H1 (cell line): Measurements from ENCODE around the gene RERE. TPM values are rescaled to one million over a fixed set of nuclear protein-coding genes. Genes with fewer than 3 reads are reported as not detected.

Experiments
- CTCF ChIA-PET: fragments of 300-600 bp; sonication (Branson Sonifier 250); formaldehyde crosslinking; loops from one replicate; lab custom pipeline; 2021; ENCODE audit not compliant: partially characterized antibody; lab: Charles Lee
- POLR2A ChIA-PET: fragments of 300-600 bp; sonication (Branson Sonifier 250); formaldehyde crosslinking; loops from one replicate; lab custom pipeline; 2021; ENCODE audit warnings: inconsistent platforms; ENCODE audit not compliant: partially characterized antibody; lab: Charles Lee
- DNase-seq, 2 experiments: peaks; one replicate each; pipeline versions ENCODE4 v3.0.0 to v3.0.0-alpha.2; 2010 to 2022; ENCODE audit warnings: low spot score in 2 of 2, low read depth in 1 of 2, mixed read lengths in 1 of 2
- FAIRE-seq: peaks from 2 replicates; lab custom pipeline; 2011; peaks lifted over from hg19 to GRCh38; lab: Jason Lieb, UNC
- H2AFZ ChIP-seq: 2 replicates; pipeline ENCODE4 v1.8.1; 2012; ENCODE audit warnings: low read length, inconsistent platforms
- H2AK5ac ChIP-seq: 2 replicates; pipeline ENCODE4 v1.6.1; 2013; ENCODE audit warnings: low read depth, low read length
- H2BK120ac ChIP-seq: replicated peaks from 2 replicates; pipeline ENCODE3; 2013; ENCODE audit warnings: low read depth, low read length, inconsistent platforms
- H2BK12ac ChIP-seq: 2 replicates; pipeline ENCODE4 v1.6.1; 2013; ENCODE audit warnings: low read depth, low read length
- H2BK15ac ChIP-seq: 2 replicates; pipeline ENCODE4 v1.6.1; 2013; ENCODE audit warnings: low read length
- H2BK20ac ChIP-seq: 2 replicates; pipeline ENCODE4 v1.6.1; 2013; ENCODE audit warnings: low read length
- H2BK5ac ChIP-seq: 2 replicates; pipeline ENCODE4 v1.6.1; 2013; ENCODE audit warnings: low read depth, low read length
- H3K14ac ChIP-seq: 2 replicates; pipeline ENCODE4 v1.6.1; 2013; ENCODE audit warnings: inconsistent platforms; ENCODE audit not compliant: insufficient read length
- H3K18ac ChIP-seq: 2 replicates; pipeline ENCODE4 v1.6.1; 2013; ENCODE audit warnings: low read length; ENCODE audit errors: extremely low read depth
- H3K23ac ChIP-seq: 2 replicates; pipeline ENCODE4 v1.6.1; 2013; ENCODE audit warnings: inconsistent platforms; ENCODE audit not compliant: insufficient read length
- H3K23me2 ChIP-seq: 2 replicates; pipeline ENCODE4 v1.6.1; 2013; ENCODE audit warnings: low read depth, low read length
- H3K27ac ChIP-seq: 2 replicates; pipeline ENCODE4 v1.6.1; 2011; ENCODE audit warnings: low read depth, low read length, inconsistent platforms
- H3K27me3 ChIP-seq, 4 experiments: replicated peaks in 1 of 4; 1 replicate in 1 of 4; 2 replicates in 3 of 4; pipeline versions ENCODE4 v1.6.1 to v1.8.1; 2011 to 2013; ENCODE audit warnings: low read length in 3 of 4, mild to moderate bottlenecking in 3 of 4, inconsistent platforms in 2 of 4, mixed read lengths in 2 of 4, moderate library complexity in 1 of 4; ENCODE audit not compliant: control insufficient read depth in 3 of 4, insufficient read depth in 3 of 4; ENCODE audit errors: extremely low read depth in 1 of 4
- H3K36me3 ChIP-seq, 4 experiments: 2 replicates each; pipeline versions ENCODE4 v1.6.1 to v1.8.1; 2011 to 2013; ENCODE audit warnings: mild to moderate bottlenecking in 4 of 4, low read length in 3 of 4, moderate library complexity in 2 of 4, control low read depth in 1 of 4, inconsistent platforms in 1 of 4; ENCODE audit not compliant: insufficient read depth in 4 of 4, control insufficient read depth in 2 of 4
- H3K4ac ChIP-seq: replicated peaks from 2 replicates; pipeline ENCODE3; 2013; ENCODE audit warnings: low read length, low read depth, mixed read lengths, inconsistent platforms; ENCODE audit not compliant: insufficient read length
- H3K4me1 ChIP-seq, 4 experiments: replicated peaks in 1 of 4; 1 replicate in 1 of 4; 2 replicates in 3 of 4; pipeline versions ENCODE4 v1.6.1 to v1.8.1; 2011 to 2013; ENCODE audit warnings: low read length in 3 of 4, inconsistent platforms in 2 of 4, mixed read lengths in 1 of 4; ENCODE audit not compliant: insufficient read depth in 4 of 4, control insufficient read depth in 3 of 4
- H3K4me2 ChIP-seq, 2 experiments: 2 replicates each; pipeline versions ENCODE4 v1.6.1 to v1.8.1; 2011 to 2013; ENCODE audit warnings: low read depth in 2 of 2, low read length in 2 of 2, control low read depth in 1 of 2, inconsistent platforms in 1 of 2, mild to moderate bottlenecking in 1 of 2; ENCODE audit not compliant: insufficient read depth in 1 of 2
- H3K4me3 ChIP-seq, 4 experiments: fragments of 200-600, 300-600 bp in 1 of 4; sonication (generic), shearing (Covaris generic), sonication (Bioruptor Twin) in 1 of 4; 2 replicates each; pipeline versions ENCODE4 v1.5.1 to v1.8.1; 2011 to 2016; ENCODE audit warnings: low read length in 4 of 4, low read depth in 3 of 4, control low read depth in 2 of 4, inconsistent platforms in 2 of 4, mild to moderate bottlenecking in 2 of 4, mixed read lengths in 1 of 4, moderate library complexity in 1 of 4; ENCODE audit not compliant: insufficient read depth in 2 of 4; ENCODE audit errors: extremely low read depth in 1 of 4
- H3K56ac ChIP-seq: replicated peaks from 2 replicates; pipeline ENCODE3; 2013; ENCODE audit warnings: low read depth, mild to moderate bottlenecking, mixed read lengths, low read length, inconsistent platforms; ENCODE audit not compliant: insufficient read length
- H3K79me1 ChIP-seq: 2 replicates; pipeline ENCODE4 v1.6.1; 2013; ENCODE audit warnings: low read depth, low read length, control low read depth
- H3K79me2 ChIP-seq, 2 experiments: 2 replicates each; pipeline versions ENCODE4 v1.6.1 to v1.8.1; 2012 to 2013; ENCODE audit warnings: low read length in 2 of 2, mild to moderate bottlenecking in 2 of 2, inconsistent platforms in 1 of 2; ENCODE audit not compliant: insufficient read depth in 2 of 2, control insufficient read depth in 1 of 2
- H3K9ac ChIP-seq, 4 experiments: replicated peaks in 1 of 4; 1 replicate in 1 of 4; 2 replicates in 3 of 4; pipeline versions ENCODE4 v1.6.1 to v1.8.1; 2011 to 2013; ENCODE audit warnings: low read depth in 3 of 4, low read length in 3 of 4, control low read depth in 2 of 4, mild to moderate bottlenecking in 2 of 4, moderate library complexity in 2 of 4, inconsistent platforms in 1 of 4; ENCODE audit errors: extremely low read depth in 1 of 4
- H3K9me3 ChIP-seq, 2 experiments: 2 replicates each; pipeline versions ENCODE4 v1.6.1 to v1.8.1; 2012 to 2013; ENCODE audit warnings: mild to moderate bottlenecking in 2 of 2, moderate library complexity in 2 of 2, control low read depth in 1 of 2, inconsistent platforms in 1 of 2, low read depth in 1 of 2, low read length in 1 of 2, mixed read lengths in 1 of 2; ENCODE audit not compliant: insufficient read depth in 2 of 2
- H4K20me1 ChIP-seq, 2 experiments: replicated peaks in 1 of 2; 2 replicates each; pipeline versions ENCODE3 to v1.8.1; 2011 to 2013; ENCODE audit warnings: inconsistent platforms in 2 of 2, low read length in 2 of 2, mild to moderate bottlenecking in 1 of 2; ENCODE audit not compliant: insufficient read depth in 2 of 2, control insufficient read depth in 1 of 2
- H4K5ac ChIP-seq: 2 replicates; pipeline ENCODE4 v1.6.1; 2013; ENCODE audit warnings: low read length, low read depth, mixed read lengths, inconsistent platforms; ENCODE audit not compliant: insufficient read length
- H4K8ac ChIP-seq: 2 replicates; pipeline ENCODE4 v1.8.0; 2013; ENCODE audit warnings: mild to moderate bottlenecking, moderate library complexity, low read length, inconsistent platforms; ENCODE audit not compliant: insufficient read depth; ENCODE audit errors: extremely low read depth
- H4K91ac ChIP-seq: replicated peaks from 2 replicates; pipeline ENCODE3; 2013; ENCODE audit warnings: low read length, mixed read lengths, inconsistent platforms; ENCODE audit not compliant: insufficient read length
- ASH2L ChIP-seq: fragments of 200-600, 300-600 bp; sonication (generic); IDR thresholded peaks from one replicate; pipeline ENCODE4 v1.7.1; 2017; ENCODE audit warnings: low read length
- CHD2 ChIP-seq: IDR thresholded peaks from 2 replicates; pipeline ENCODE4 v1.6.1; 2012; ENCODE audit warnings: low read length, improper control_type of control experiment
- RBBP5 ChIP-seq: IDR thresholded peaks from 2 replicates; pipeline ENCODE4 v1.7.1; 2012; ENCODE audit warnings: low read depth, mild to moderate bottlenecking, inconsistent platforms, low read length, moderate library complexity, borderline replicate concordance
- RFX5 ChIP-seq: IDR thresholded peaks from 2 replicates; pipeline ENCODE4 v1.6.1; 2011; ENCODE audit warnings: low read depth, low read length, improper control_type of control experiment, borderline replicate concordance
- SRF ChIP-seq: IDR thresholded peaks from 2 replicates; pipeline ENCODE4 v1.6.1; 2011; ENCODE audit warnings: mild to moderate bottlenecking, low read depth, low read length, moderate library complexity
- WGBS, 2 experiments: shearing (Covaris generic) in 1 of 2; methylation state at CpG; one replicate each; pipeline versions ENCODE4 v1.1.6 to v1.1.7; 2013 to 2015; ENCODE audit warnings: low lambda C conversion rate in 2 of 2, mixed read lengths in 2 of 2, inconsistent platforms in 1 of 2, low coverage in 1 of 2, missing lambda C conversion rate in 1 of 2; ENCODE audit not compliant: insufficient replicate concordance in 2 of 2, insufficient coverage in 1 of 2, insufficient read length in 1 of 2; ENCODE audit errors: extremely low coverage in 1 of 2, missing lambda C conversion rate in 1 of 2; 5-methylcytosine and 5-hydroxymethylcytosine counted together
- polyA plus RNA-seq, 7 experiments: library from polyadenylated mRNA; depleted of rRNA in 3 of 7; stranded (reverse) in 5 of 7; unstranded in 2 of 7; fragments of >200 nt in 5 of 7; fragments of 200-250 nt in 2 of 7; gene quantifications; 1 replicate in 5 of 7; 2 replicates in 1 of 7; 4 replicates in 1 of 7; pipeline versions ENCODE4 v1.2.1 to v1.2.3, GENCODE V29; 2011 to 2013; ENCODE audit warnings: missing spikeins in 2 of 7, mixed read lengths in 2 of 7
- total RNA-seq: library from RNA; stranded (reverse); fragmentation: NEBNext Ultra II Directional; extraction: Animal tissue kit (Norgen Biotek cat#: 25700); gene quantifications from 2 replicates; pipeline ENCODE4 v1.2.1, GENCODE V29; 2021
- TF ChIP-seq, protein P1 (sequence below): IDR thresholded peaks from 2 replicates; pipeline ENCODE4 v1.6.1; 2012; ENCODE audit warnings: inconsistent platforms

RERE gene
- total and polyA plus RNA-seq, 2 of the 8 experiments (the other 6 are each of a cell fraction or from before 2014, with no cell fraction given), result 15.3 to 142 TPM

DNA sequence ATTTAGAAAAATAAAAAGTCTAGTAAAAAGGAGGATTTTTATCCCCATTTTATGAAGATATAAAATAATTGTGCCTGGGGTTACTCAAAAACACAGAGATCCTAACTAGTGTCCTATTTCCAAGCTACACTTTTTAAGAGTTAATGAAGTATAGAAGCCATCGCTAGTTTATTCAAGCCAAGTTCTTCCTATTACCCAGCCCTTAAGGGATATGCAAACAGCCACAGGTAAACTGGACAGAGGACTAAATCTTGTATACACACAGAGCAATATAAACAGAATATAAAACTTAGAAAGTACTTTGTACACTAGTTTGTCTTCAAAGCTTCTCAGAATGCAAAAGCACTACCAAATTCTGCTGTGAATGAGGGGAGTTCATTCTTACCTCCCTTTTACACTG lies 111.1 kb downstream of the RERE start:
- ChIA-PET CTCF (interaction anchor here (1.1 to 6.2 kb wide), 6 partner anchors 13 to 297 kb away, joined by 3 to 33 read pairs (median 4); no protein-coding TSS in a partner anchor), POLR2A (interaction anchor here (0.6 to 1.2 kb wide), 4 partner anchors 10 to 103 kb away, joined by 3 to 4 read pairs (median 3); no protein-coding TSS in a partner anchor)
- no peak overlapping the region for H2BK5ac ChIP-seq
- no peak for TF ChIP-seq RBBP5
- TF ChIP-seq SRF, result no peak
- TF ChIP-seq CHD2, result no peak
- no peak for TF ChIP-seq ASH2L
- no peak for TF ChIP-seq RFX5
- TF ChIP-seq, protein P1, sequence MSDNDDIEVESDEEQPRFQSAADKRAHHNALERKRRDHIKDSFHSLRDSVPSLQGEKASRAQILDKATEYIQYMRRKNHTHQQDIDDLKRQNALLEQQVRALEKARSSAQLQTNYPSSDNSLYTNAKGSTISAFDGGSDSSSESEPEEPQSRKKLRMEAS, result no peak
- no peak overlapping the region for H3K14ac ChIP-seq
- peaks cover 0 to 20% (median 12%) of the 10 kb centered on the region in 4 experiments; a peak in 5 of 7 replicates for H3K4me1 ChIP-seq
- H3K23me2 ChIP-seq, result peaks cover 3% of the 10 kb centered on the region
- H3K27me3 ChIP-seq, result no peaks in the 10 kb centered on the region
- no peak overlapping the region for H2AFZ ChIP-seq
- DNase-seq (no peak), FAIRE-seq (no peak)
- H3K4me3 ChIP-seq, result no peak overlapping the region
- H2BK12ac ChIP-seq, result no peak overlapping the region
- H3K9ac ChIP-seq, result no peak overlapping the region
- no peak overlapping the region for H2BK120ac ChIP-seq
- peaks cover 4% of the 10 kb centered on the region; the same call in 1 of the 2 replicates for H3K79me1 ChIP-seq
- no peak overlapping the region for H3K23ac ChIP-seq
- no peak overlapping the region for H4K8ac ChIP-seq
- H4K91ac ChIP-seq, result no peak overlapping the region
- no peak overlapping the region for H4K5ac ChIP-seq
- H2BK15ac ChIP-seq, result no peak overlapping the region
- H3K18ac ChIP-seq, result no peak overlapping the region
- no peak overlapping the region for H3K27ac ChIP-seq
- H3K36me3 ChIP-seq, result no peaks in the 10 kb centered on the region
- no peak overlapping the region for H3K4me2 ChIP-seq
- no peak overlapping the region for H3K4ac ChIP-seq
- H2BK20ac ChIP-seq, result no peak overlapping the region
- WGBS, 2 experiments, result 100% methylated on average over 1 of the region's 1 CpG; no CpG with 5 or more reads in 1 of the 2 experiments
- H3K79me2 ChIP-seq, result peaks cover 5 to 83% of the 10 kb centered on the region in 2 experiments; a peak in 3 of 4 replicates
- H3K56ac ChIP-seq, result no peak overlapping the region
- H3K9me3 ChIP-seq, result no peaks in the 10 kb centered on the region
- peaks cover 0 to 2% of the 10 kb centered on the region in 2 experiments for H4K20me1 ChIP-seq
- H2AK5ac ChIP-seq, result no peak overlapping the region
